ENCODE results near the gene CDC14C.

DNA sequence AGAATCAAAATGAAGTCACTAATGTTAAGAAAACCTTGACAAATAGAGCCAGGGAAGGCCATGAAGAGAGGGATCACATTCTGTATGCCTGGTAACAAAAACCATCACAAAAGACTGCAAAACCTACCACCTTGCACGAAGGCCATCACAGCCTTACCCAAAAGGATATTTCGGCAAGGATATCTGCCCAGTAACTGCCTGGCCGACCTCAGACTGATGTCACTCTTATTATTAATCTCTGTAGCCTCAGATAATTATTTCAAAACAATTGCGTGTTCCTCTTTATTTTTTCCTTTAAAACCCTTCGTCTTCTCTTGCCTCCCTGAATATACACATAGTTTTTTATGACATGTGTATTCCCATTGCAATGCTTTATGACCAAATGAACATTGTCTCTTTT, 52.5 kb downstream of the CDC14C start:
- TF ChIP-seq, protein P1, sequence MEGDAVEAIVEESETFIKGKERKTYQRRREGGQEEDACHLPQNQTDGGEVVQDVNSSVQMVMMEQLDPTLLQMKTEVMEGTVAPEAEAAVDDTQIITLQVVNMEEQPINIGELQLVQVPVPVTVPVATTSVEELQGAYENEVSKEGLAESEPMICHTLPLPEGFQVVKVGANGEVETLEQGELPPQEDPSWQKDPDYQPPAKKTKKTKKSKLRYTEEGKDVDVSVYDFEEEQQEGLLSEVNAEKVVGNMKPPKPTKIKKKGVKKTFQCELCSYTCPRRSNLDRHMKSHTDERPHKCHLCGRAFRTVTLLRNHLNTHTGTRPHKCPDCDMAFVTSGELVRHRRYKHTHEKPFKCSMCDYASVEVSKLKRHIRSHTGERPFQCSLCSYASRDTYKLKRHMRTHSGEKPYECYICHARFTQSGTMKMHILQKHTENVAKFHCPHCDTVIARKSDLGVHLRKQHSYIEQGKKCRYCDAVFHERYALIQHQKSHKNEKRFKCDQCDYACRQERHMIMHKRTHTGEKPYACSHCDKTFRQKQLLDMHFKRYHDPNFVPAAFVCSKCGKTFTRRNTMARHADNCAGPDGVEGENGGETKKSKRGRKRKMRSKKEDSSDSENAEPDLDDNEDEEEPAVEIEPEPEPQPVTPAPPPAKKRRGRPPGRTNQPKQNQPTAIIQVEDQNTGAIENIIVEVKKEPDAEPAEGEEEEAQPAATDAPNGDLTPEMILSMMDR (IDR thresholded peaks at IDR 0.05; ENCODE audit: poor library complexity), result no peak
- TF ChIP-seq EZH2 (IDR thresholded peaks at IDR 0.05; ENCODE audit: borderline replicate concordance), result no peak

Measured in hepatocyte (in vitro differentiated cells).